Ascending aorta (tissue), 2 donors: Measurements from ENCODE around the gene DUSP7. TPM values are rescaled to one million over a fixed set of nuclear protein-coding genes. Genes with fewer than 3 reads are reported as not detected.

Experiments used
- DNase-seq, 2 donors: peaks; one replicate each; pipeline ENCODE4 v3.0.0-alpha.2; 2019; ENCODE audit warnings: low spot score in 2 of 2
- H3K27ac ChIP-seq, 2 donors: fragments of 200-600 bp; sonication (generic); one replicate each; pipeline ENCODE4 v1.5.1; 2016 to 2017; ENCODE audit warnings: mild to moderate bottlenecking in 1 of 2
- H3K27me3 ChIP-seq: fragments of 200-600 bp; sonication (generic); one replicate; pipeline ENCODE4 v1.5.1; 2017
- H3K36me3 ChIP-seq, 2 donors: fragments of 200-600 bp; sonication (generic); one replicate each; pipeline ENCODE4 v1.5.1; 2016
- H3K4me1 ChIP-seq, 2 donors: fragments of 200-600 bp; sonication (generic); one replicate each; pipeline ENCODE4 v1.5.1; 2016 to 2017; ENCODE audit warnings: mild to moderate bottlenecking in 1 of 2
- H3K4me3 ChIP-seq, 2 donors: fragments of 200-600 bp; sonication (generic); one replicate each; pipeline ENCODE4 v1.5.1; 2016 to 2017; ENCODE audit warnings: mild to moderate bottlenecking in 1 of 2
- H3K9me3 ChIP-seq, 2 donors: fragments of 200-600 bp; sonication (generic); one replicate each; pipeline ENCODE4 v1.5.1; 2016
- intact Hi-C: fragments of 100-400 bp; cut with DNase I; formaldehyde crosslinking; loops from one replicate; pipeline ENCODE4 v1.15.1; 2023
- total RNA-seq: library from RNA; depleted of rRNA; stranded (reverse); fragments of >200 nt; gene quantifications from one replicate; pipeline ENCODE4 v1.1.0, GENCODE V29; 2016
- TF ChIP-seq, protein P1 (sequence below), 3 experiments: fragments of 200-600 bp in 2 of 3; fragments of 450-650 bp in 1 of 3; sonication (generic) in 2 of 3; IDR thresholded peaks; one replicate each; pipeline ENCODE4 v1.5.1; 2016 to 2019; ENCODE audit warnings: antibody characterized with exemption in 3 of 3, mild to moderate bottlenecking in 1 of 3, moderate library complexity in 1 of 3

The DUSP7 gene
- total RNA-seq, 1 donor from 2014 or later = 76.5 TPM

DNA sequence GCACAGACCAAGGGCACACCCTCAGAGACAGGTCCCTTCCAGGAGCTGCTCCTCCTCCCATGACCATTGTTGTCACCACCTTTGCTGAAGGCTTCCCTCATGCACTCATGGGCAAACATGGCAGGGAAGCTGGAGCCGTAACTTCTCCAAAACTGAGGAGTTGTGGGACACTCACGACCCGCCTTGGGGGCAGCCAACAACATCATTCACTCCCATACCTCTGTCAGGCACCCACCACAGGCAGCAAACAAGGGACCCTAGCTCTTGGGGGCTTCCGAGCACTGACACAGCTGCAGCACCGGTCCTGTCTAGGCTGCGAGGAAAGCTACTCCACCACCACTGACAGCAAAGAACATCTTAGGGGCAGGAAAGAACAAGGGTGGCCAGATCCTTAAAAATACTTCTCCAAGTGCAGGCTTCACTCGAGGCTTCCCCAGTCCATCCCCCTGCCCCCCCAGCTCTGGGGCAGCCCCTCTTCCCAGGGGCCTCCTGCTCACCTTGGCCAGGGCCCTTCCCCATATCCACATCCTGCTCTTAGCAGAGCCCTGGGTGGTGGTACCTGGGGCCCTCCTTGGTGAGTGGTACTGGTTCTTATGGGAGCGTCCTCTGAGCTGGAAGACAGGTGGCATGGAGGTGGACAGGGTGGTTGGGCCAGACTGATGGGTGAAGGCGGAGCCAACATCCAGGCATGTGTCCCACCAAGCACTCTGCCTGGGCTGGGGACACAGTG lies 28.0 kb upstream of the DUSP7 start:
- Histone ChIP-seq H3K36me3 (no peaks in the 10 kb centered on the region), H3K4me1 (peaks cover 5 to 14% of the 10 kb centered on the region in 2 donors), H3K27me3 (no peaks in the 10 kb centered on the region), H3K9me3 (no peaks in the 10 kb centered on the region), H3K27ac (no peak overlapping the region), H3K4me3 (no peak overlapping the region)
- DNase-seq = no peak
- intact Hi-C loops = no loop called here
- TF ChIP-seq, protein P1, sequence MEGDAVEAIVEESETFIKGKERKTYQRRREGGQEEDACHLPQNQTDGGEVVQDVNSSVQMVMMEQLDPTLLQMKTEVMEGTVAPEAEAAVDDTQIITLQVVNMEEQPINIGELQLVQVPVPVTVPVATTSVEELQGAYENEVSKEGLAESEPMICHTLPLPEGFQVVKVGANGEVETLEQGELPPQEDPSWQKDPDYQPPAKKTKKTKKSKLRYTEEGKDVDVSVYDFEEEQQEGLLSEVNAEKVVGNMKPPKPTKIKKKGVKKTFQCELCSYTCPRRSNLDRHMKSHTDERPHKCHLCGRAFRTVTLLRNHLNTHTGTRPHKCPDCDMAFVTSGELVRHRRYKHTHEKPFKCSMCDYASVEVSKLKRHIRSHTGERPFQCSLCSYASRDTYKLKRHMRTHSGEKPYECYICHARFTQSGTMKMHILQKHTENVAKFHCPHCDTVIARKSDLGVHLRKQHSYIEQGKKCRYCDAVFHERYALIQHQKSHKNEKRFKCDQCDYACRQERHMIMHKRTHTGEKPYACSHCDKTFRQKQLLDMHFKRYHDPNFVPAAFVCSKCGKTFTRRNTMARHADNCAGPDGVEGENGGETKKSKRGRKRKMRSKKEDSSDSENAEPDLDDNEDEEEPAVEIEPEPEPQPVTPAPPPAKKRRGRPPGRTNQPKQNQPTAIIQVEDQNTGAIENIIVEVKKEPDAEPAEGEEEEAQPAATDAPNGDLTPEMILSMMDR (IDR thresholded peaks at IDR 0.05) = no peak

DNA sequence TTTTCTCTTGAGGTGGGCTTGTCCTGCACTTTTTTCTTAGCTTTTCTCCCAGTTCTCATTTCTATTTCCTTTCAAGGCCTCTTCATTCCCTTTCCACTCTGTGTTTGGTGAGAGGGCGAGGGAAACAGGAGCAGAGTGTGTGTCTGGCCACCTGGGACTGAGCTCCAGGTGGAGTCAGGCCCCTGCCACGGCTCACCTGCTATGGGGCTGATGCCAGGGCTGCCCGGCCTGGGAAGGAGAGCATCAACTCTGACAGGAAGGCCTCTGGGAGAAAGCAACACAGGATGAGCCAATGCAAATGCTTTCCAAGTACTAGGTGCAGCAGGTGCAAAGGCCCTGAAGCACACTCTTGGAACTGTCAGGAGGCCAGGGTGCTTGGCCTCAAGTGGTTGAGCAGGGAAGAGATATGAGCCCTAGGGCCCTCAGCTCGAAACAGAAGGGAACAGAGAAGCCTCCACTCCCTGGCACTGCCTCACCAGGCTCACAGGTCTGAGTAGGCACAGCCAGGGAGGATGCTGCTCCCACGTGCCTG lies 27.3 kb upstream of the DUSP7 start:
- H3K9me3 ChIP-seq = no peaks in the 10 kb centered on the region
- H3K27ac ChIP-seq = no peak overlapping the region
- peaks cover 0 to 6% of the 10 kb centered on the region in 2 donors for H3K4me1 ChIP-seq
- TF ChIP-seq, protein P1 (IDR thresholded peaks at IDR 0.05) = no peak
- no peak for DNase-seq
- no peak overlapping the region for H3K4me3 ChIP-seq
- no peaks in the 10 kb centered on the region for H3K27me3 ChIP-seq
- intact Hi-C loops = no loop called here
- no peaks in the 10 kb centered on the region for H3K36me3 ChIP-seq

DNA sequence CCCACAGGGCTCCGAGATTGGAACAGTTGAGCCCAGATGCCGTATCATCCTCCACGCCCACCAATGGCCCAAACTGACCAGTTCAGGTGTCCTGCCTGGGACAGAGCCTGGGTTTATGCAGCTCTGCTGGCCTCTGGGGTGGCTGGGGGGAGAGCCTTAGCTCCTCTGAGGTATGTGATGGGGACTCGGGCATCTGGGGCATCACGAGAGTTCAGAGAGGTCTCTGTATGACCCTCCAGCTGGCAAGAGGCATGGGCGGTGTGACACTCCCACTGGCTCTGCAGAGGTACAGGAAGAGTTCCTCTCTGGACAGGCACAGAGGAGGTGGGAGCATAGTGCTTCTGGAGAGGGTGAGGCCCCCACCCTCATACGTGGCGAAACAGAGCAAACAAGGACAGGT lies 26.6 kb upstream of the DUSP7 start:
- intact Hi-C loops = no loop called here
- Histone ChIP-seq H3K27ac (no peak overlapping the region), H3K9me3 (no peaks in the 10 kb centered on the region), H3K4me1 (peaks cover 0 to 2% of the 10 kb centered on the region in 2 donors), H3K4me3 (no peak overlapping the region), H3K27me3 (no peaks in the 10 kb centered on the region), H3K36me3 (no peaks in the 10 kb centered on the region)
- TF ChIP-seq, protein P1 (IDR thresholded peaks at IDR 0.05) = no peak
- no peak for DNase-seq

DNA sequence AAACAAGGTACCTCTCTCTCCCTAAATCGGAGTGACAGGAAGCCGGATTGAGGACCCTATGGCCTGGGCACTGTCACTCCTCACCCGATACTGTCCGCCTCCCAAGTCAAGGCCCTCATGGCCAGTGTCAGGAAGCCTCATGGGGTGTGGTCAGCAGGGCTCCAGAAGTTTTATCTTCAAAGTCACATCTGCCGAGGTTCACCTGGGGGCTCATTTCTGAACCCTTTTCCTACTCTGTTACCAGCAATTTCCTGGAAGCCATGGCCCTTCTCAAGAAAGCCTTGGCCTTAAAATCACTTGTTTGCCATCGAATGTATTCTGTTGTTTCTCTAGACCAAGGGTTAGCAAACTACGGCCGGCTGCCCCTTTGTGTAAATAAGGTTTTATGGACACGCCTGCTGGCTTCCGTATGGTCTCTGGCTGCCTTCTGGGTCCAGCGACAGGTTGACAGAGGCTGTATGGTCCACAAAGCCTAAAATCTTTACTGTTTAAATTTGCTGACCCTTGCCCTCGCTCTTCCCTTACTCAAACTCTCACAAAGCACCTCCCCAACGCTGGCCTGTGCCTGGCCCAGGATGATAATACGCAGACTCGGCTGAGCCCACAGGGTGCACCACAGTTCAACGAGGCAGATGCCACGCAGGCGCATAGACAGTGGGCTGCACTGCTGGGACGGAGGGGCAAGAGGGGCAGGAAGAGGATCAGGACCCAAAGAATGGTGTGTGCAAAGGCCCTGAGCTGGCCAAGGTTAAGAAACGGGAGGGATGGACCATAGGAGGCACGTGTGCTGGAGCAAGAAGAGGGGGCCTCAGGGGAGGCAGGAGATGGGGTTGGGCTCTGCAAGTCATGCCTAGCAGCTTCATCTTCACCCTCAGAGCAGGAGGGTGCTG lies 24.7 kb upstream of the DUSP7 start:
- no peak overlapping the region for H3K27ac ChIP-seq
- no peak for DNase-seq
- no peak overlapping the region for H3K4me3 ChIP-seq
- H3K9me3 ChIP-seq = no peaks in the 10 kb centered on the region
- no peaks in the 10 kb centered on the region for H3K27me3 ChIP-seq
- no peaks in the 10 kb centered on the region for H3K36me3 ChIP-seq
- intact Hi-C loops = no loop called here
- H3K4me1 ChIP-seq = peaks cover 3 to 16% of the 10 kb centered on the region in 2 donors
- TF ChIP-seq, protein P1 (IDR thresholded peaks at IDR 0.05) = no peak

DNA sequence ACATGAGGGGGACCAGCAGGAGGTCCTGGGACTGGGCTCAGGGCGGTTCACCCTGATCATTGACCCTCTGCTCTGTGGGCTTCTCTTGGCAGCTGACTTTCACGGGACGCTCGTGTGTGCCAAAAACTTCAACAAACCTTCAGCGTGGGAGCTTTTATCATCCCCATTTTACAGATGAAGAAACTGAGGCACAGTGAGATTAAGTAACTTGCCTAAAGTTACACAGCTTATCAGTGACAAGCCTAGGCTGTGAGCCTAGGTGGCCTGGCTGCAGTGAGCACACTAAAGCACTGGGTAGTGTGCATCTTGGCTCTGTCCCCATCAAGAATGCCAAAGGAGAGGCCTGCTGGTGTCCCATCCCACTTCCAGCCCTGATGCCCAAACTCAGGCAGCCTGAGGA lies 23.6 kb upstream of the DUSP7 start:
- no peak for DNase-seq
- H3K9me3 ChIP-seq = no peaks in the 10 kb centered on the region
- no peak overlapping the region for H3K27ac ChIP-seq
- H3K36me3 ChIP-seq = no peaks in the 10 kb centered on the region
- H3K27me3 ChIP-seq = no peaks in the 10 kb centered on the region
- intact Hi-C loops = no loop called here
- H3K4me3 ChIP-seq = no peak overlapping the region
- H3K4me1 ChIP-seq = peaks cover 3 to 16% of the 10 kb centered on the region in 2 donors
- TF ChIP-seq, protein P1 (IDR thresholded peaks at IDR 0.05) = no peak
